WTC11 (cell line): Measurements from ENCODE around the gene TRA2A. TPM values are rescaled to one million over a fixed set of nuclear protein-coding genes. Genes with fewer than 3 reads are reported as not detected.

Experiments
- ATAC-seq: fragments of 200-7000 bp; cut with Tn5 transposase; 2 replicates; pipeline ENCODE4 v1.10.0; 2021; ENCODE audit warnings: mild to moderate bottlenecking, moderate library complexity
- CTCF ChIA-PET: fragments of 300-600 bp; sonication (Branson Sonifier 250); formaldehyde crosslinking; loops from one replicate; lab custom pipeline; 2021; ENCODE audit warnings: antibody characterized with exemption; lab: Charles Lee
- POLR2A ChIA-PET: fragments of 350-600 bp; sonication (Branson Sonifier 250); formaldehyde crosslinking; loops from one replicate; lab custom pipeline; 2021; ENCODE audit warnings: antibody characterized with exemption; lab: Charles Lee
- DNase-seq: peaks from one replicate; pipeline ENCODE4 v3.0.0; 2021; ENCODE audit warnings: low spot score
- H3K27ac Mint-ChIP-seq: 2 replicates; pipeline ENCODE4 v1.8.0; 2021; ENCODE audit warnings: mixed read lengths
- H3K27me3 Mint-ChIP-seq: 2 replicates; pipeline ENCODE4 v1.8.0; 2021; ENCODE audit warnings: low read depth, mild to moderate bottlenecking, moderate library complexity, mixed read lengths
- H3K36me3 Mint-ChIP-seq: 2 replicates; pipeline ENCODE4 v1.8.0; 2021; ENCODE audit warnings: mixed read lengths
- H3K4me1 Mint-ChIP-seq: 2 replicates; pipeline ENCODE4 v1.8.0; 2022; ENCODE audit warnings: mixed read lengths
- H3K4me3 Mint-ChIP-seq: 2 replicates; pipeline ENCODE4 v1.8.0; 2021; ENCODE audit warnings: mild to moderate bottlenecking, moderate library complexity, mixed read lengths
- H3K9me3 Mint-ChIP-seq: 2 replicates; pipeline ENCODE4 v1.8.0; 2021; ENCODE audit warnings: mixed read lengths
- CREM ChIP-seq: sonication (generic); formaldehyde crosslinking; IDR thresholded peaks from 2 replicates; pipeline ENCODE4 v1.8.1; 2022; ENCODE audit warnings: mild to moderate bottlenecking, missing genetic modification reagents, moderate library complexity
- EMX1 ChIP-seq: fragments of 250-450 bp; sonication (Bioruptor Pico); IDR thresholded peaks from 2 replicates; pipeline ENCODE4 v1.8.0; 2021; ENCODE audit warnings: mild to moderate bottlenecking
- IRF1 ChIP-seq: sonication (generic); formaldehyde crosslinking; IDR thresholded peaks from 2 replicates; pipeline ENCODE4 v1.8.0; 2023; ENCODE audit warnings: missing genetic modification reagents
- MLX ChIP-seq: sonication (generic); formaldehyde crosslinking; IDR thresholded peaks from 2 replicates; pipeline ENCODE4 v1.8.1; 2023; ENCODE audit warnings: mild to moderate bottlenecking, missing genetic modification reagents, moderate library complexity
- PRDM15 ChIP-seq: sonication (generic); formaldehyde crosslinking; IDR thresholded peaks from 2 replicates; pipeline ENCODE4 v1.8.0; 2022; ENCODE audit warnings: missing genetic modification reagents
- PRRX2 ChIP-seq: fragments of 250-450 bp; sonication (Bioruptor Pico); IDR thresholded peaks from 2 replicates; pipeline ENCODE4 v1.8.0; 2021; ENCODE audit warnings: mild to moderate bottlenecking
- SMAD4 ChIP-seq: sonication (generic); formaldehyde crosslinking; IDR thresholded peaks from 2 replicates; pipeline ENCODE4 v1.8.0; 2022; ENCODE audit warnings: mild to moderate bottlenecking, missing genetic modification reagents
- SOX15 ChIP-seq: fragments of 250-450 bp; sonication (Bioruptor Pico); IDR thresholded peaks from 2 replicates; pipeline ENCODE4 v1.9.0; 2021; ENCODE audit warnings: mild to moderate bottlenecking
- SP1 ChIP-seq: sonication (generic); formaldehyde crosslinking; conservative IDR thresholded peaks from 2 replicates; pipeline ENCODE4 v1.8.1; 2022; ENCODE audit warnings: missing genetic modification reagents
- TEAD1 ChIP-seq: sonication (generic); formaldehyde crosslinking; IDR thresholded peaks from 2 replicates; pipeline ENCODE4 v1.8.0; 2022; ENCODE audit warnings: mild to moderate bottlenecking, missing genetic modification reagents
- TP53 ChIP-seq: sonication (generic); formaldehyde crosslinking; IDR thresholded peaks from 2 replicates; pipeline ENCODE4 v1.8.1; 2023; ENCODE audit warnings: mild to moderate bottlenecking, missing genetic modification reagents
- ZNF138 ChIP-seq: sonication (generic); formaldehyde crosslinking; conservative IDR thresholded peaks from 2 replicates; pipeline ENCODE4 v1.8.1; 2022; ENCODE audit warnings: mild to moderate bottlenecking, moderate library complexity, missing genetic modification reagents
- ZNF416 ChIP-seq: fragments of 250-450 bp; sonication (Bioruptor Pico); IDR thresholded peaks from 2 replicates; pipeline ENCODE4 v1.9.0; 2021; ENCODE audit warnings: mild to moderate bottlenecking, inconsistent platforms
- total RNA-seq: library from RNA; stranded (reverse); gene quantifications from 3 replicates; pipeline ENCODE4 v1.2.3, GENCODE V29; 2021
- TF ChIP-seq, protein P1 (sequence below): sonication (generic); formaldehyde crosslinking; IDR thresholded peaks from 2 replicates; pipeline ENCODE4 v1.8.0; 2022; ENCODE audit warnings: mild to moderate bottlenecking, missing genetic modification reagents

TRA2A gene
- total RNA-seq, 1 experiment from 2014 or later = 110 TPM

DNA sequence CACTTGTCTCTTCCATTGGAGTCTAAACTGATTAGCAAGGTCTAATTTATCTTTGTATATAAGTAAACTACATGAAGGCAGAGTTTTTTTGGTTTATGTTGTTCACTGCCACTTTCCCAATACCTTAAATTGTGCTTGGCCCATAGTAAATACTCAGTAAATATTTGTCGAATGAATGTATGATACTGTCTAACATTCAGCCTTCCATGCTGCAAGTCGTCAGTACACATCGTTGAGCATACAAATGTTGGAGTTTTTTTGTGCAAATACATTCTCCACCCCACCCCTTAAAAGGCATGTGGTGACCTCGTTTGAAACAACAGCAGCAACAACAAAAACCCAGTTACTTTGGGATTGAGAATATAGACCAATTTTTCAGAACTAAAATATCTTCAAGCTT is 44.1 kb downstream of the TRA2A start (continued):
- TF ChIP-seq MLX (CRISPR knock-in tag) (no peak), ZNF416 (CRISPR knock-in tag) (no peak)
- TF ChIP-seq, protein P1, sequence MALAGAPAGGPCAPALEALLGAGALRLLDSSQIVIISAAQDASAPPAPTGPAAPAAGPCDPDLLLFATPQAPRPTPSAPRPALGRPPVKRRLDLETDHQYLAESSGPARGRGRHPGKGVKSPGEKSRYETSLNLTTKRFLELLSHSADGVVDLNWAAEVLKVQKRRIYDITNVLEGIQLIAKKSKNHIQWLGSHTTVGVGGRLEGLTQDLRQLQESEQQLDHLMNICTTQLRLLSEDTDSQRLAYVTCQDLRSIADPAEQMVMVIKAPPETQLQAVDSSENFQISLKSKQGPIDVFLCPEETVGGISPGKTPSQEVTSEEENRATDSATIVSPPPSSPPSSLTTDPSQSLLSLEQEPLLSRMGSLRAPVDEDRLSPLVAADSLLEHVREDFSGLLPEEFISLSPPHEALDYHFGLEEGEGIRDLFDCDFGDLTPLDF (CRISPR knock-in tag) = no peak
- TF ChIP-seq, all 79 proteins: peak for 0

- Mint-ChIP-seq H3K27me3 (no peaks in the 10 kb centered on the region), H3K9me3 (no peaks in the 10 kb centered on the region), H3K4me3 (no peak overlapping the region), H3K36me3 (no peaks in the 10 kb centered on the region), H3K4me1 (peaks cover 32% of the 10 kb centered on the region), H3K27ac (peak overlapping the region; percentile 78)
- peak; percentile 46 for ATAC-seq
- CTCF ChIA-PET = interaction anchor here (0.8 to 1.6 kb wide), 3 partner anchors 23 to 214 kb away, joined by 3 to 5 read pairs (median 4); no protein-coding TSS in a partner anchor
- POLR2A ChIA-PET = interaction anchor here (0.6 to 1.6 kb wide), 4 partner anchors 12 to 39 kb away, joined by 3 to 6 read pairs (median 3); partner anchors contain the start of gene IGF2BP3
- peak; percentile 81 for TF ChIP-seq PRDM15 (CRISPR knock-in tag)
- TF ChIP-seq SP1 (CRISPR knock-in tag) = no peak
- no peak for TF ChIP-seq ZNF138 (CRISPR knock-in tag)
- no peak for TF ChIP-seq IRF1 (CRISPR knock-in tag)
- TF ChIP-seq TEAD1 (CRISPR knock-in tag) = no peak
- DNase-seq = no peak
Observed at GRCh38 chr7:23486002-23486773, 45.6 kb downstream of the TRA2A start.

GRCh38 chr7:23482686-23483085 is 49.1 kb downstream of the TRA2A start:
- H3K4me1 Mint-ChIP-seq = peaks cover 32% of the 10 kb centered on the region
- POLR2A ChIA-PET = no interaction called here
- H3K27ac Mint-ChIP-seq = 0 out of 2 replicates have a peak overlapping the region, but pooled peaks have one; percentile 23
- ATAC-seq = no peak
- no peaks in the 10 kb centered on the region for H3K27me3 Mint-ChIP-seq
- no peaks in the 10 kb centered on the region for H3K36me3 Mint-ChIP-seq
- no peak for DNase-seq
- no peak overlapping the region for H3K4me3 Mint-ChIP-seq
- TF ChIP-seq SMAD4 = no peak
- no peak for TF ChIP-seq EMX1
- TF ChIP-seq SOX15 (CRISPR knock-in tag) = no peak
- TF ChIP-seq TP53 = no peak
- no peak for TF ChIP-seq CREM (CRISPR knock-in tag)
- no peak for TF ChIP-seq PRRX2
- CTCF ChIA-PET = interaction anchor here (0.9 kb wide), 1 partner anchor 53 kb away, joined by 3 read pairs; no protein-coding TSS in a partner anchor
- no peaks in the 10 kb centered on the region for H3K9me3 Mint-ChIP-seq
